Activated CD8-positive, alpha-beta memory T cell treated with anti-CD3 and anti-CD28 coated beads, Interleukin-2, amount 10 ng/mL, durations not matched to agents 7 days and 5 days (primary cell): ENCODE measurements around the gene GALNT10. TPM values are rescaled to one million over a fixed set of nuclear protein-coding genes. Genes with fewer than 3 reads are reported as not detected.

Source experiments
- ATAC-seq: fragments of 150-1000 bp; cut with Tn5 transposase; one replicate; pipeline ENCODE4 v1.10.0; 2021; ENCODE audit warnings: moderate library complexity
- CTCF ChIA-PET: fragments of 350-600 bp; sonication (Branson Sonifier 250); formaldehyde crosslinking; loops from one replicate; lab custom pipeline; 2021; ENCODE audit warnings: antibody characterized with exemption; lab: Charles Lee
- DNase-seq: peaks from one replicate; pipeline ENCODE4 v3.0.0-alpha.2; 2020
- H3K27ac Mint-ChIP-seq: one replicate; pipeline ENCODE4 v1.8.0; 2021; ENCODE audit warnings: mild to moderate bottlenecking, mixed read lengths
- H3K27me3 Mint-ChIP-seq: one replicate; pipeline ENCODE4 v1.8.0; 2021; ENCODE audit warnings: mixed read lengths
- H3K36me3 Mint-ChIP-seq: one replicate; pipeline ENCODE4 v1.8.0; 2021; ENCODE audit warnings: mild to moderate bottlenecking, mixed read lengths
- H3K4me1 Mint-ChIP-seq: one replicate; pipeline ENCODE4 v1.8.0; 2021; ENCODE audit warnings: mixed read lengths
- H3K4me3 Mint-ChIP-seq: one replicate; pipeline ENCODE4 v1.8.0; 2021; ENCODE audit warnings: mild to moderate bottlenecking, moderate library complexity, mixed read lengths
- H3K9me3 Mint-ChIP-seq: one replicate; pipeline ENCODE4 v1.8.0; 2022; ENCODE audit warnings: low read depth, mixed read lengths
- total RNA-seq, 2 experiments: library from RNA; stranded (reverse); gene quantifications; one replicate each; pipeline ENCODE4 v1.2.3, GENCODE V29; 2021

The GALNT10 gene
- total RNA-seq, 2 experiments from 2014 or later, result 28.4 to 34.8 TPM

DNA sequence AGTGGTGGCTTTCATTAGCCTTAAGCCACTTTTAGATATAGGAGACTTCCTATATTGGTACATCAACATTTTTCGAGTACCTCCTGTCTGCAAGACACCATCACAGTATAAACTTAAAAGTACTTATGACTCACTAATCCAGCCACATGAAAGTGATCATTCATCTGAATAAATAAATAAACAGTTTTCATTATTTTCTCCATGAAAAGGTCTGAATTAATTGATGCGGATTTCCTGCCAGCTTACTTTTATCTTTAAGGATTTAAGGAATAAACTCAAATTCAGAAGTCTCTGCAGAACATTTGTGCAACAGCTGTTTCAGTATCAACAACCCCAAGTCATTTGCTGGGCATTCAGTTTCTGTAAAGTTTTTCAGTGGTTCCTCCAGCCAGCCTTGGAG lies 259.3 kb downstream of the GALNT10 start:
- DNase-seq, result no peak
- H3K4me3 Mint-ChIP-seq, result no peak overlapping the region
- H3K36me3 Mint-ChIP-seq, result peaks cover 34% of the 10 kb centered on the region
- ATAC-seq, result no peak
- H3K9me3 Mint-ChIP-seq, result no peaks in the 10 kb centered on the region
- CTCF ChIA-PET, result interaction anchor here (1.3 kb wide), 1 partner anchor 45 kb away, joined by 4 read pairs; no protein-coding TSS in a partner anchor
- H3K27ac Mint-ChIP-seq, result no peak overlapping the region
- no peaks in the 10 kb centered on the region for H3K27me3 Mint-ChIP-seq
- H3K4me1 Mint-ChIP-seq, result peaks cover 32% of the 10 kb centered on the region

DNA sequence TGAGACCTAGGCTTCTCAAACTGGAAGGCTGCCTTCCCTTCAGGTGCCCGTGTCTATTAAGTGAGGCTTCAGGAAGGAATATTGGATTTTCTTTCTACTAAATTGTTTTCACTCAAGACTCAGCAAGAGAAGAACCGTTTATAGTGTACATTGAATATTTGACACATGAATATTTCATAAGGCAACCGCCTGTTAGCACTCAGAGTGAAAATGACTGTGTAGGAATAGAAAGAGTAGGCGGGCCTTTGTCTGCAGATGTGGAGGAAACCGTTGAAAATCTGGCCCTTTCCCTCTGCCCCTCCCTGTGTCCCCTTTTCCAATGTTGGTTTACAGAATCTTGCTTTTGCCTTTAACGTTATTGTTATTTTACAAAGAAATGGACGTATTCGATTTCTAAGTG lies 261.4 kb downstream of the GALNT10 start:
- ATAC-seq, result no peak
- peaks cover 29% of the 10 kb centered on the region for H3K4me1 Mint-ChIP-seq
- CTCF ChIA-PET, result no interaction called here

DNA sequence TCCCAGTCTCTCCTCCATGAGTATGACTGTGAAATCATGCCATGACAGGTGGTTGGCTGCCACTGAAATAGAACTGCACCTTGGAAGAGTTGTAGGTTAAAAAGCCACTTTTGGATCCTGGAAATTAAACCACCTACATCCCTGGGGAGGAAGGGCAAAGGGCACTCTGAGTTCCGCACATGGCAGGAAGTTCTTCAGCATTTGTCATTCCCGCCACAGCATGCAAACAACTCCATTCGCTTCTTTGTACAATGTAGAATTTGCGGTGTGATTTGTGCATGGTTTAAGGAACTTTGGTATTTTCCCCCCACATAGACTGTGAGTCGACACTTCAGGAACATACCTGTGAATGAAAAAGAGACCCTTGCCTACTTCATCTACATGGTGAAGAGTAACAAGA lies 265.1 kb downstream of the GALNT10 start:
- CTCF ChIA-PET, result interaction anchor here (1.3 kb wide), 1 partner anchor 11 kb away, joined by 3 read pairs; no protein-coding TSS in a partner anchor
- peaks cover 42% of the 10 kb centered on the region for H3K36me3 Mint-ChIP-seq
- no peak overlapping the region for H3K27ac Mint-ChIP-seq
- peaks cover 3% of the 10 kb centered on the region for H3K4me1 Mint-ChIP-seq
- H3K4me3 Mint-ChIP-seq, result no peak overlapping the region
- no peaks in the 10 kb centered on the region for H3K27me3 Mint-ChIP-seq
- ATAC-seq (no peak), DNase-seq (no peak)
- no peaks in the 10 kb centered on the region for H3K9me3 Mint-ChIP-seq

More for the DNA sequence above, 261.4 kb downstream of the GALNT10 start:
- DNase-seq, result no peak
- Mint-ChIP-seq H3K36me3 (peaks cover 40% of the 10 kb centered on the region), H3K9me3 (no peaks in the 10 kb centered on the region), H3K4me3 (no peak overlapping the region), H3K27me3 (no peaks in the 10 kb centered on the region), H3K27ac (no peak overlapping the region)

DNA sequence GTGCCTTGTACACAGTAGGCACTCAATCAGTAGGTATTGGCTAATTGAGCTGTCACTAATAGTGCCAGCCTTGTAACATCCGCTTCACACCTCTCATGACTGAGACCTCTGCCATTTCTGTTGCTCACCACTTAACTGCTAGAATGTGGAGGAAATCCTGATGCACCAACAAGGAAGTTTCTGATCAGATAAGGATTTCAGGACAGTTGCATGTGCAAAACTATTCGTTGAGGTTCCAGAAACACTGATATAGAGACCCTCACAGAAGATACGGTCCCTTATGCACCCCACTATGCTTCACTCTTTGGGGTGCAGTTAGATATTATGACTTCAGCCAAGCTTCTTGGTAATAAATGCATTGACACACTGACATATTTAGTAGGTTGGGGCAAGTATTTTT lies 266.0 kb downstream of the GALNT10 start:
- Mint-ChIP-seq H3K27ac (no peak overlapping the region), H3K4me3 (no peak overlapping the region), H3K4me1 (no peaks in the 10 kb centered on the region), H3K27me3 (no peaks in the 10 kb centered on the region), H3K9me3 (no peaks in the 10 kb centered on the region), H3K36me3 (peaks cover 35% of the 10 kb centered on the region)
- DNase-seq (no peak), ATAC-seq (no peak)
- CTCF ChIA-PET, result interaction anchor here (1.3 kb wide), 1 partner anchor 10 kb away, joined by 3 read pairs; no protein-coding TSS in a partner anchor

DNA sequence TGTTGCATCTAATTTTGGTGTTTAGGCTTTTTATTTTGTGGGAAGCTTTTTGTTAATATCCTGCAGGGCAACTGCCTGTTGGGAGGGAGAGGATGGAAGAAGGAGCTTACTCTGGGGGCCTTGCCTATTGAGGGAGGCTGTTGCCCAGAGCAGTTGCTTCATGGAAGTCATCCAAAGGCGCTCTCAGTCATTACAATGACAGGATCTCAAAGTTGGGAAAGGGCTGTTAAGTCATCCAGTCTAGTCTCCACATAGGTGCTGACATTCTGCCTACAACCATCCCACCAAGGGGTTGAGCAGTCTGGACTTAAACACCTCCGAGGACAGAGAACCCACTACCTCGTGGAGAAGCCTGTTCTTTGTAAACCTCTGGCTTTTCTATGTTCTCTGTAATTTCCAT lies 268.5 kb downstream of the GALNT10 start:
- Mint-ChIP-seq H3K4me1 (no peaks in the 10 kb centered on the region), H3K9me3 (no peaks in the 10 kb centered on the region), H3K27me3 (no peaks in the 10 kb centered on the region), H3K27ac (no peak overlapping the region), H3K4me3 (no peak overlapping the region), H3K36me3 (peaks cover 22% of the 10 kb centered on the region)
- CTCF ChIA-PET, result interaction anchor here (1.0 to 1.9 kb wide), 2 partner anchors 7 to 152 kb away, joined by 3 to 5 read pairs; no protein-coding TSS in a partner anchor
- ATAC-seq (no peak), DNase-seq (no peak)

DNA sequence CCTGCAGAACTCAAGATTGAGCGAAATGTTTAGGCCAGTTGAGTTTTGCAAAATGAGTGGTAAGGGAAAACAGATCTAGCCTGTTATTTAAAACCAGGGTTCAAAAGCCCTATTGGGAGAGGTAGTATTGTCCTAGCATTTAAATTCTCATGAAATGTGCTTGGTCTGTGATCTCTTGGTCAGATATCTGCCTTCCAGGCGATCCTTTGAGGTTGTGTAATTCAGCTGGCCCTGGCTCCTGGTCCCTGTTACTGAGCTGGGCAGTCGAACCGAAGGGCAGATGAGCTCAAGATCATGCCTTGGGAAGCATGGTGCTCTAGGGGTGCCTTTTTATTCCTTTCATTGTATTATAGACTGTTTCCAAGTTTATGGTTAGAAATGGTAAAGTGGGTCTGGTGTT lies 269.6 kb downstream of the GALNT10 start:
- CTCF ChIA-PET, result interaction anchor here (1.0 to 1.1 kb wide), 2 partner anchors 61 to 144 kb away, joined by 3 read pairs; no protein-coding TSS in a partner anchor
- Mint-ChIP-seq H3K4me1 (no peaks in the 10 kb centered on the region), H3K9me3 (no peaks in the 10 kb centered on the region), H3K27me3 (no peaks in the 10 kb centered on the region), H3K36me3 (peaks cover 19% of the 10 kb centered on the region), H3K27ac (no peak overlapping the region), H3K4me3 (no peak overlapping the region)
- DNase-seq (no peak), ATAC-seq (no peak)

DNA sequence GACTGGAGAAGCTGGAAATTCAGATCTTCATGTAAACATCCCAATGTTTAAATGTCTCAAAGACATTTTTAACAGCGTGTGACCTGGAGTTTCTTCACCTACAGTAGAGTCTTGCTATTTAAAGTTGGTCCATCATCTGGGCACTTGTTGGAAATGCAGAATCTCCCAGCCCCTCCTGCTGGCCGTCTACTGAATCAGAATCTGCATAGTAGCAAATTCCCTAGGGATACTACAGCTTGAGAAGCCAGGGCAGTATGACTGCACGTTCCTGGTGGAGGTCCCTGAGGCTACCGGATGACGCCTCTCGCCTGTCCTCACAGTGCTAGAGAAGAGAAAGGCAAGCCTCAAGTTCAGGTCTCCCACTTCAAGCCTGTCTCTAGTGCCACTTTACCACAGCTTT lies 271.0 kb downstream of the GALNT10 start:
- H3K36me3 Mint-ChIP-seq, result peaks cover 9% of the 10 kb centered on the region
- ATAC-seq (no peak), DNase-seq (no peak)
- H3K4me3 Mint-ChIP-seq, result no peak overlapping the region
- H3K27me3 Mint-ChIP-seq, result peaks cover 3% of the 10 kb centered on the region
- H3K4me1 Mint-ChIP-seq, result no peaks in the 10 kb centered on the region
- CTCF ChIA-PET, result interaction anchor here (1.2 to 1.6 kb wide), 2 partner anchors 39 to 486 kb away, joined by 3 read pairs; no protein-coding TSS in a partner anchor
- no peak overlapping the region for H3K27ac Mint-ChIP-seq
- H3K9me3 Mint-ChIP-seq, result no peaks in the 10 kb centered on the region

DNA sequence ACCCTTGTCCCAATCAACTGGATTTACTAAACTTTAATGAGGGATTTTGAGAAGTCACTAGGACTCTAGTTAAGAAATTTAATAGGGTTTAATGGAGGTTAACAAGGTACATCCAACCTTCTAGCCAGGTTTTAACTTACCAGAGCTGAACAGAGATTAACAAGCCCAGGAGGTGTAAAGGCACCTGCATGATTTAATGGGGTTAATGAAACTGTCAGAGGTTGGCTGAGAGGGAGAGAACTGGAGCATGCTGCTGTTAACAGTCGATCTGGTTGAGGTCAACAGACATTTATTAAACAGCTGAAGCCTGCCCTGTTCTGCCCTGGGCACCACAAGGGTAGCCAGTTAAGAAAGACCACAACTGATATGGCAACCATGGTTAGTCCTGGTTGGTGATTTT lies 273.9 kb downstream of the GALNT10 start:
- H3K4me1 Mint-ChIP-seq, result no peaks in the 10 kb centered on the region

DNA sequence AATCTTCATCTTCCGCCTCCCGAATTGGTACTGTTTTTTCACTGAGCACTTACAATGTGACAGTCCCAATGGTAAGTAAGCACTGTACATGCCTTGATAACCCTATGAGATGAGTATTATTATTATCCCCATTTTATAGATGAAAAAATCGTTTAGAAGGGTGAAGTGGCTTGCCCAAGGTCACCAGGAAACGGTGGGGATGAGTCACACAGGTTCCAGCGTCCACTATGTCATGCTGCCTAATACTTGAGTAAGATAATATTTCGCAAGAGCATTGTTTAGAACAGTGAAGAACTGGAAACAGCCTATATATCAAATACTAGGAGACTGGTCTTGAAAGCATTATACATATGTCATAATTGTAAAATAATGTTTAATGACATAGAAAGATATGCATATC lies 274.6 kb downstream of the GALNT10 start:
- CTCF ChIA-PET, result interaction anchor here (1.8 to 2.0 kb wide), 2 partner anchors 7 to 185 kb away, joined by 4 to 5 read pairs; no protein-coding TSS in a partner anchor
- Mint-ChIP-seq H3K9me3 (no peaks in the 10 kb centered on the region), H3K4me3 (no peak overlapping the region), H3K27me3 (peaks cover 22% of the 10 kb centered on the region), H3K36me3 (no peaks in the 10 kb centered on the region), H3K27ac (no peak overlapping the region), H3K4me1 (no peaks in the 10 kb centered on the region)
- no peak for ATAC-seq
- DNase-seq, result no peak

More for the DNA sequence above, 273.9 kb downstream of the GALNT10 start:
- DNase-seq (no peak), ATAC-seq (no peak)
- Mint-ChIP-seq H3K36me3 (no peaks in the 10 kb centered on the region), H3K4me3 (no peak overlapping the region), H3K9me3 (no peaks in the 10 kb centered on the region), H3K27ac (no peak overlapping the region), H3K27me3 (peaks cover 18% of the 10 kb centered on the region)
- CTCF ChIA-PET, result no interaction called here

DNA sequence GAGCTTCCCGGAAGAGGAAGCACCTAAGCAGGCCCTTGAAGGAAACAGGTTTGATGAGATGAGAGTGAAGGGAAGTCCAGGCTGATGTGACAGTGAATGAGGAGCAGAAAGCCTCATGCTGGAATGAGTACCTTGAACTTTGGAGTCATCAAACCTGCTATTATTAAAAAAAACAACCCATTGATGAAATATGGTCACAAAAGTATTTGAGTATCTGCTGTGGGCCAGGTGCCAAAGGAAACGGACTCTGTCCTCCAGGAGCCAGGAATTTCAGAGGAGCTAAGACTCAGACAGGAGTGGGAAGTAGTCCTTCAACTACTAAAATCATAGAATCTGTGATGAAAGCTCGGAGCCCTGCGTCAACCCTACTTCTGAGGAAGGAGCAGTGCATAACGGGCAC lies 275.6 kb downstream of the GALNT10 start:
- Mint-ChIP-seq H3K4me1 (no peaks in the 10 kb centered on the region), H3K4me3 (no peak overlapping the region), H3K27me3 (peaks cover 32% of the 10 kb centered on the region), H3K27ac (no peak overlapping the region), H3K36me3 (no peaks in the 10 kb centered on the region), H3K9me3 (no peaks in the 10 kb centered on the region)
- DNase-seq (no peak), ATAC-seq (no peak)
- CTCF ChIA-PET, result interaction anchor here (0.7 to 2.0 kb wide), 8 partner anchors 8 to 501 kb away, joined by 3 to 9 read pairs (median 4); no protein-coding TSS in a partner anchor

DNA sequence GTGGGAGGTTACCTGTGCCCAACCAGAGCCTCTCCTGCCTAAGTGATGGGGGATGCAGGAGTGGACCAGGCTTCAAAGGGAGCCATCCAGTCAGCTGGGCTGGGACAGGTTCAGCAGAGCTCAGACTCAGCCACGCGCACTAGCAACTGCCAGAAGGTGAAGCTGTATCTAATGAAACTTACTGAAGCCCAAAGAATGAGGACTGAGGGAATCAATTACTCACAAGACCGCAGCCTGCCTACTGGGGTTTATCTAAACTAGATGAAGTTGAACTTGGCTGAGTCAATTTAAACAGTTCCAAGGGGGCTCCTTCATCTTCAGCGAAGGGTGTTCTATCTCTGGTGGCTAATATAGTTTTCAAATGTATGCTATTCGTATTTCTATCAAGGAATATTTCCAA lies 276.1 kb downstream of the GALNT10 start:
- CTCF ChIA-PET, result interaction anchor here (0.7 to 2.0 kb wide), 11 partner anchors 9 to 501 kb away, joined by 3 to 9 read pairs (median 4); no protein-coding TSS in a partner anchor

DNA sequence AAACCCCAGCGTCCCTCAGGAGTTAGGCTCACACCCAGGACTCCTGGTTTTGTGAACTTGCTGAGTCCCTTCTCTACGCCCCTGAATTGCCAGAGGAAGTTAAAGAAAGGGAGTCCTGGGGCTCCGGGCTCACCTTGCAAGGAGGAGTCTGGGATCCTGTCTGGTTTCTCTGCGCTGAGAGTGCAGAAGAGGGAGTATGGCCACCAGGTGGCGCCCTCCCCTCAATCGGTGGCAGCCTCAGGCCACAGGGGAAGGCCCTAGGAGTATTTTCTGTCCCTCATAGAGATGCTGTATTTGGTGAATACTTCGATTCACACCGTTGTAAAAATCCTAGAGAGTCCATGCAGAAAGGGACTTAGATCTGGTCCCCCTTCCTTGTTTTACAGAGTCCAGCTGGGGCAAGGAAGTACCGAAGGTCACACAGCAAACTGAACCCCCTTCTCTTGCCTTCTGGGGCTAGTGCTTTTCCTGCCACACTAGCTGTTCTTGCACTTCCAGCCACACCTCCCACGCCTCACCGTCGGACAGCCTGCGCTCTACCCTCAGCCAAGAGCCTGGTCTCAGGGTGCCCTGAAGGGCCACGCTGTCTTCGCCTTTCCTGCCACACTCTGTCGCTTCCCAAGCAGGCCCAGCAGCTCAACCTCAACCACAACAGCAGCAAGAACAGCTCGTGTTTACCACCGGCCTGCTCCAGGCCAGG lies 277.3 kb downstream of the GALNT10 start:
- CTCF ChIA-PET, result interaction anchor here (0.7 to 1.7 kb wide), 13 partner anchors 9 to 395 kb away, joined by 3 to 8 read pairs (median 4); no protein-coding TSS in a partner anchor
- ATAC-seq, result peak; percentile 93
- no peak overlapping the region for H3K27ac Mint-ChIP-seq
- peaks cover 47% of the 10 kb centered on the region for H3K27me3 Mint-ChIP-seq
- peaks cover 1% of the 10 kb centered on the region for H3K4me1 Mint-ChIP-seq
- no peaks in the 10 kb centered on the region for H3K36me3 Mint-ChIP-seq
- peak; percentile 78 for DNase-seq
- no peak overlapping the region for H3K4me3 Mint-ChIP-seq
- no peaks in the 10 kb centered on the region for H3K9me3 Mint-ChIP-seq

More for the DNA sequence above, 276.1 kb downstream of the GALNT10 start:
- ATAC-seq (no peak), DNase-seq (no peak)
- no peak overlapping the region for H3K4me3 Mint-ChIP-seq
- peaks cover 1% of the 10 kb centered on the region for H3K4me1 Mint-ChIP-seq
- H3K36me3 Mint-ChIP-seq, result no peaks in the 10 kb centered on the region
- no peak overlapping the region for H3K27ac Mint-ChIP-seq
- H3K9me3 Mint-ChIP-seq, result no peaks in the 10 kb centered on the region
- H3K27me3 Mint-ChIP-seq, result peaks cover 37% of the 10 kb centered on the region

DNA sequence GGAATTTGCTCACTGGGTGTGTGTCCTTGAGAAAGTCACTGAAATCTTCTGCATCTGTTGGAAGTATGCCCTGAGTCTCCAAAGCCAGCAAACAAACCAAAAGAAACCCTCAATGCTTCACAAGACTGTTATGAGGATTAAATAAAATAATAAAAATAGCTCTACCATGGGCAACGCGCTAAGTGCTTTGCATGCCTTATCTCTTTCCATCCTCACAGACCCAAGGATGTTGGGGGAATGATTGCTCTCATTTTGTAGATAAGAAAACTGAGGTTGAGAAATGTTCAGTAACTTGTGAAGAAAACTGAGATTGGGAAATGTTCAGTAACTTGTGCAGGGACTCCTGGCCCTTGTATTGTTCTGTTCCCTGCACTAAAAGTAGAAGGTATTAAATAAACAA lies 279.6 kb downstream of the GALNT10 start:
- Mint-ChIP-seq H3K27ac (no peak overlapping the region), H3K9me3 (no peaks in the 10 kb centered on the region)
- DNase-seq, result no peak

More for the DNA sequence above, 279.6 kb downstream of the GALNT10 start:
- peaks cover 70% of the 10 kb centered on the region for H3K27me3 Mint-ChIP-seq
- no peak overlapping the region for H3K4me3 Mint-ChIP-seq
- H3K4me1 Mint-ChIP-seq, result peaks cover 7% of the 10 kb centered on the region
- CTCF ChIA-PET, result no interaction called here
- no peak for ATAC-seq
- no peaks in the 10 kb centered on the region for H3K36me3 Mint-ChIP-seq
